Activated naive CD4-positive, alpha-beta T cell treated with Interleukin-2 at 50 U/mL for 16 hours (primary cell): Measurements from ENCODE around the gene STAT4.

Experiments
- DNase-seq: peaks from one replicate; pipeline ENCODE4 v3.0.0-alpha.2; 2020

Gene STAT4, protein sequence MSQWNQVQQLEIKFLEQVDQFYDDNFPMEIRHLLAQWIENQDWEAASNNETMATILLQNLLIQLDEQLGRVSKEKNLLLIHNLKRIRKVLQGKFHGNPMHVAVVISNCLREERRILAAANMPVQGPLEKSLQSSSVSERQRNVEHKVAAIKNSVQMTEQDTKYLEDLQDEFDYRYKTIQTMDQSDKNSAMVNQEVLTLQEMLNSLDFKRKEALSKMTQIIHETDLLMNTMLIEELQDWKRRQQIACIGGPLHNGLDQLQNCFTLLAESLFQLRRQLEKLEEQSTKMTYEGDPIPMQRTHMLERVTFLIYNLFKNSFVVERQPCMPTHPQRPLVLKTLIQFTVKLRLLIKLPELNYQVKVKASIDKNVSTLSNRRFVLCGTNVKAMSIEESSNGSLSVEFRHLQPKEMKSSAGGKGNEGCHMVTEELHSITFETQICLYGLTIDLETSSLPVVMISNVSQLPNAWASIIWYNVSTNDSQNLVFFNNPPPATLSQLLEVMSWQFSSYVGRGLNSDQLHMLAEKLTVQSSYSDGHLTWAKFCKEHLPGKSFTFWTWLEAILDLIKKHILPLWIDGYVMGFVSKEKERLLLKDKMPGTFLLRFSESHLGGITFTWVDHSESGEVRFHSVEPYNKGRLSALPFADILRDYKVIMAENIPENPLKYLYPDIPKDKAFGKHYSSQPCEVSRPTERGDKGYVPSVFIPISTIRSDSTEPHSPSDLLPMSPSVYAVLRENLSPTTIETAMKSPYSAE

DNA sequence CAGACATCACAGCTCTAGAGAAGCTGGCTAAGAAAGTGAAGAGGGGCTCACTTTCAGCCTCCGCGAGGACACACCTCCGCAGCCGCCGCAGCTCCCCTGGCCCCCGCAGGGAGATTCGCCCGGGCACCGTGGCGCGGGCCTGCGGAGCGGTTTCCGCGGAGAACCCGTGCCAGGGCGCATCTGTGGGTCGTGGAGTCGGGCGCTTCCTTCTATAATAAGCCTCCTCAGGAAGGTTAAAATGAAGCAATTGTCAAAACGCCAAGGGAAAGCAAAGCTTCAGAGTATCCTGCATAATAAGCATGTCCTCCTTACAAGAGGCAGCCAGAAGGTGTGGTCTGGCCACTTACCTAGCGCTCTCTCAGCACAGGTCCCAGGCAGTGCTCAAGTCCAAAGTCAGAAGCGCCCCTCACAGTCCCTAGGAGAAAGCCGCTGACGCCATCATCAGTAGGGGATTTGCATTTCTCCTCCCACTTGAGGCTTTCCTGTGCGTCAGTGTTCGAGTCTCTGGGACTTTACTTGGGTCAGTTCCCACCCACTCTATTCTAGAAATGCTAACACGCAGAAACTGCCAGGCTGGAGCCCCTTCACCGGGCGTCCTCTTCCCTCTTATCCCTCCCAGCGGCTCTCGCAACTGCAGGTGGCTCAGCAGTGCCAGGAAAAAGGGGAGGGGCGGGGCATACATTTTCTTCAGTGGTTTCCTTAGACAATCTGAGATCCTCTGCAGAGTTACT is at the start of gene STAT4:
Gene STAT4, minus strand, starts transcription at position 395 of the 731 bp plus-strand sequence. CDS start 2,791 bp downstream, outside the sequence.
- peak; percentile 84 for DNase-seq

GRCh38 chr2:191199929-191200512 is 49.2 kb upstream of the STAT4 start:
- DNase-seq = no peak

DNA sequence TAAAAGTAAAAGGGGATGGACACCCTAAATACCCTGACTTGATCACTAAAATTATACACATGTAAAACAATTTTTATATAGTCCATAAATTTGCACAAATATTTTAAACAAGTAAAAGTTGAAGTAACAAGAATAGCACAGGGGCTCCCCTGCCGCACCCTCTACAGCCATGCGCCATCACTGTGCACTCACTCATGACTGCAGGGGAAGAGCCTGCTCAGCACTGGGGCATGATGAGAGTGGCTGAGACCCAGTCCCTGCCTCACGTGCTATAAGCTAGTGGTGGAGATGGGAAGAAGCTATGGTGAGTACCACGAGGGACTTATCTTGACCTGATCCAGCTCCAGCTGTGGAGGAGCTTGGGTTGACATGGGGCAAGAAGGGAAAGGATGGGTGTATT is 47.5 kb upstream of the STAT4 start:
- no peak for DNase-seq

GRCh38 chr2:191197096-191197495 is 46.3 kb upstream of the STAT4 start:
- DNase-seq = no peak

- no peak for DNase-seq
Measured at GRCh38 chr2:191195021-191195420, 44.2 kb upstream of the STAT4 start.

DNA sequence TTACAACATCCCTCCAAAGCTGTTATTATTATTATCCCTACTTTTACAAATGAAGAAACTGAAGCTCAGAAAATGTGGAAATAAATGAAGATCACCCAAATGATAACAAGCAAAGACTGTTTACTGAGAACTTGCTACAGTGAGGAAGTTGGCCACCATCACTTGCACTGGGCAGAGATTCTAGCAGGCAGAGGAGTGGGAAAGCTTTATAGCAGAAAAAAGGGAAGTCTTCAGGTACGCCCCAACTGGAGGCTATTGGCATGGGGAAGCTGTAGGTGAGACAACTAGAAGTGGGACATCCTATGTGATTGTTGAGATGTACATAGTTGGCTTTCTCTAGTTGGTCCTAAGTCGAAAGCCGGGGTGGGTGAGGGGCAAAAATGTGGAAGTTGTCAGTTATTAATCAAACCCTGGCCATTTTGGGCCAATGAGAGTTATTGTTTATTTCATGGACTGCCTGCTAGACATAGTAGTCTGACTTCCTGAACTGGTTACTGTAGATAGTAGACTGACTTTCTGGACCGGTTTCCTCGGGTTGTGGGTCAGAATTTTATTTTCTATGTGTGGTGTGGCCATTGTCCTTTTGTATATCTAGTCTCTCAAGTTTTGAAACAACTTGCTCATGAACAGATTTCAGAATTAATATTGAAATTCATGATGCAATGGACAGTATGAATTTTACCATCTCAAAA is 40.2 kb upstream of the STAT4 start:
- DNase-seq = no peak

DNA sequence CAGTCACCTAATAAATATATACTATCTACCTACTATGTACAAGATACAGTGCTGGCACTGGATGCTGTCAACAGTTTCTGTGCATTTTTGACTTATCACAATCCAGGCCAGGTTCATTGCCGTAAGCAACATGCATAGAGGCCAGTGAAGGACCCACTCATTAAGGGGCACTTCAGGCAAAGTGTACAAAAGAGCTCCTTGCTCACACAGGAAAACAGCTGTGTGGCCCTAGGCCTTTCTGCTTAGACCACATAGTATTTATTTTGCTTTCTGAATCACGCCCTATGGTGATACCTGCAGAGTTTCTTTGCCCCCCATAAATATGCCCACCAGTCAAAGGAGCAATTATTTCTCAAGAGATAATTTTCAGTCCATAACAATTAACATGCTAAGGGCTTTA is 39.6 kb upstream of the STAT4 start:
- DNase-seq = no peak

GRCh38 chr2:191189112-191189635 is 38.4 kb upstream of the STAT4 start:
- DNase-seq = no peak

DNA sequence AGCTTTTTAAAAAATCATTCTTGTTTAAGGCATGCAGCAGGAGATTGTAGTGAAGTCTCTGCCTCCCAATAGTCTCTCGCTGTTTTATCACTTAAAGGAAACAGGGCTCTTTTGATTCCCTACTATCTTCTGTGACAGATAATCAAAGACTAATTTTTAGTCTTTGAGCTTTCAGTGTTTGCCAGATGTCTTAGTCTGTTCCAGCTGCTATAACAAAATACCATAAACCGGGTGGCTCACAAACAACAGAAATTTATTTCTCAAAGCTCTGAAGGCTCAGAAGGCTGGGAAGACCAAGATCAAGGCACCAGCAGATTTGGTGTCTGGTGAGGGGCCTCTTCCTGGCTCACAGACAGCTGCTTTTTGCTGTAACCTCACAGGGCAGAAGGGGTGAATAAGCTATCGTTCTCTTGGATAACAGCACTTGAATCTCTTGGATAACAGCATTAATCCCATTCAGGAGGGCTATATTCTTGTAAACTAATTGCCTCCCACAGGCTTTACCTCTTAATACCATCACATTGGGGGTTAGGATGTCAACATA is 37.8 kb upstream of the STAT4 start:
- DNase-seq = no peak

DNA sequence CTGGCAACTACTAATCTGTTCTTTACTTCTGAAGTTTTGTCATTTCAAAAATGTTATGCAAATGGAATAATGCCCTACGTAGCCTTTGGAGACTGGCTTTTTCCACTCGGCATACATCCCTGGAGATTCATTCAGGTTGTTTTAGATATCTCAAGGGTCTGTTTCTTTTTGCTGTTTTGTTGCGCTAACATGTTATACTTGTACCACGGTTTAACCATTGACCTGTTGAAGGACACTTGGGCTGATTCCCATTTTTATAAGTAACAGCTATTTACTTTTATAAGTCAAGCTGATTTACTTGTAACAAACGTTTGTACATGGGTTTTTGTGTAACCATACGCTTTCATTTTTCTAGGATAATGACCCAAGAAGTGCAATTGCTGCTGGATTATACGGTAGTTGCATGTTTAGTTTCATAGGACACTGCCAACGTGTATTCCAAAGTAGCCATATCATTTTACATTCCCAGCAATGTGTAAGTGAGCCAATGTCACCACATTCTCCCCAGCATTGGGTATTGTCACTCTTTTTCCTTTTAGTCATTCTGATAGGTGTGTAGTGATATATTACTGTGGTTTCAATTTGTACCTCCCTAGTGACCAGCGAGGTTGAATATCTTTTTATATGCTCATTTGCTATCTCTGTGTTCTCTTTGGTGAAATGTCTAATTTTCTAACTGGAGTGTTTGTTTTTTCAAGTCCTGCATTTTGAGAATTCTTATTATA is 36.5 kb upstream of the STAT4 start:
- no peak for DNase-seq

DNA sequence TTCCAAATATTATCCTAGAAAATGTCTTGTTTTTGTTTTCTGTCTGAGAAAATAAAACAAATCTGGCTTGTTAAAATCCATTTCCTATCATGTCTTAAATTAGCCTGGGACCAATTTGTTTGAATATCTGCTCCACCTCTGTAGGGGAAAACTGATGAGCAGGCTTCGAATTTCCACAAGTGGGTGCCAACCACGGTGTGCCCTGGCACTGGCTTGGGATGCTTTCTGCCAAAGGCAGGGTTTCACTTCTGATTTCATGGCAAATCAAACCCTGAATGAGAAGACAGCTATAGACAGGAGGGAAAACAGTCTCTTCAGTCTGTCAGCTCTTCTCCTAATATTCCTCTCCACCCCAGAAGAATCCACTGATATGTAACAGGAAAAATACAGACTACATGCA is 33.7 kb upstream of the STAT4 start:
- no peak for DNase-seq

DNA sequence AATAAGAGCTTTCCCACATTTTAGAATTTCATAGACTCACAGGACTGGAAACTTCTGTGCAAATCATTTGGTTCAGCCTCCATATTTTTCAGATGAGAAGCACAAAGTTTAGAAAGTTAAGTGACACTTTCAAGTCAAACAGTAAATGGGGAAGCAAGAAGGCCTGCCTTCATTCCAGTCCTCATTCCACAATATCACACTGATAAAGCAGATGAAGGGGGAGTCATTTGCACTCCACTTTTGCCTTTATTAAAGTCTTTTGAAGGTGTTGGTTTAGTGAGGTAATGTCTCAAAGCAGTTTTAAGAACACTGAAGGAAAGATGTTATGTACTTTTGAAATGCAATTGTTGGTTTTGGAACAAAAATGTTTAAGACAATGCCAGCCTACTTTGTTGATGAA is 32.7 kb upstream of the STAT4 start:
- DNase-seq = no peak

DNA sequence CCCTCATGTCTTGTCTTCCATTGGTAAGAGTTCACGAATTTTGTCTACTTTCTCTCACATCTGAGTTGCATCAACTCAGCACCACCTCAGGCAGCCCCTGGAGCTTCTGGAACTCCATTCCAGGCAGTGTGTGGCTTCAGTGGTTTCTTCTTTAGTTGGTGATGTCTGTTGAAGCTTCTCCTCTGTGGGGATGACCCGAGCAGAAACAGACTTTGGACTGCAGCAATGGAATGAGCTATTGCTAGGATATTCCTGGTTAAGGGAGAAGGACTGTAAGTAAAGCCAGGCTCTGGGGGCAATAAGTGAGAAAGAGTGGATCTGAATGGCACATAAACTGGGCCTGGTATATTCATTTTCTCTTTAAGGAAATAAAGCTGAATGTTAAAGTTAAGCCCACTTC is 32.3 kb upstream of the STAT4 start:
- no peak for DNase-seq

GRCh38 chr2:191180713-191181112 is 29.9 kb upstream of the STAT4 start:
- DNase-seq = no peak

- DNase-seq = no peak
Measured at GRCh38 chr2:191180276-191180675, 29.5 kb upstream of the STAT4 start.

GRCh38 chr2:191178806-191179514 is 28.2 kb upstream of the STAT4 start:
- no peak for DNase-seq

GRCh38 chr2:191177751-191178736 is 27.2 kb upstream of the STAT4 start:
- DNase-seq = no peak

GRCh38 chr2:191176801-191177438 is 26.1 kb upstream of the STAT4 start:
- DNase-seq = no peak

- no peak for DNase-seq
Measured at GRCh38 chr2:191176305-191176704, 25.5 kb upstream of the STAT4 start.
